Immature natural killer cell (primary cell): ENCODE measurements around the gene AFMID. TPM values are rescaled to one million over a fixed set of nuclear protein-coding genes. Genes with fewer than 3 reads are reported as not detected.
"Not testable (repeated sequence)": the region's sequence is repeated elsewhere in the genome, so short reads cannot be mapped to it uniquely, and the experiment has no call there.

Source experiments
- DNase-seq, 3 donors: peaks; one replicate each; pipeline ENCODE4 v3.0.0; 2022; ENCODE audit warnings: mixed read lengths in 1 of 3
- H3K27ac Mint-ChIP-seq, 6 donors: one replicate each; pipeline ENCODE4 v1.8.0; 2020; ENCODE audit warnings: mixed read lengths in 6 of 6, mild to moderate bottlenecking in 5 of 6, inconsistent platforms in 4 of 6, moderate library complexity in 3 of 6
- H3K27me3 Mint-ChIP-seq, 3 donors: one replicate each; pipeline ENCODE4 v1.8.0; 2020 to 2021; ENCODE audit warnings: low read depth in 3 of 3, mild to moderate bottlenecking in 3 of 3, mixed read lengths in 3 of 3, moderate library complexity in 3 of 3, inconsistent platforms in 1 of 3
- H3K36me3 Mint-ChIP-seq, 3 donors: one replicate each; pipeline ENCODE4 v1.8.0; 2020; ENCODE audit warnings: mixed read lengths in 3 of 3, inconsistent platforms in 2 of 3, mild to moderate bottlenecking in 2 of 3
- H3K4me1 Mint-ChIP-seq, 2 donors: one replicate each; pipeline ENCODE4 v1.8.0; 2020; ENCODE audit warnings: inconsistent platforms in 2 of 2, mild to moderate bottlenecking in 2 of 2, mixed read lengths in 2 of 2, moderate library complexity in 1 of 2
- H3K4me3 Mint-ChIP-seq, 5 donors: one replicate each; pipeline ENCODE4 v1.8.0; 2020; ENCODE audit warnings: mild to moderate bottlenecking in 5 of 5, mixed read lengths in 5 of 5, inconsistent platforms in 3 of 5, moderate library complexity in 3 of 5
- H3K9me3 Mint-ChIP-seq, 6 donors: one replicate each; pipeline ENCODE4 v1.8.0; 2020; ENCODE audit warnings: mild to moderate bottlenecking in 6 of 6, mixed read lengths in 6 of 6, inconsistent platforms in 4 of 6, moderate library complexity in 3 of 6
- polyA plus RNA-seq, 3 donors: library from polyadenylated mRNA; unstranded; fragments of 300-500 nt; fragmentation: Illumina TruSeq; gene quantifications; one replicate each; pipeline ENCODE4 v1.2.3, GENCODE V29; 2021

The AFMID gene
- polyA plus RNA-seq, 3 donors from 2014 or later, result 1.0 to 3.2 (median 1.2) TPM

- no peaks in the 10 kb centered on the region for H3K36me3 Mint-ChIP-seq
- H3K27me3 Mint-ChIP-seq, result peaks cover 3 to 7% (median 6%) of the 10 kb centered on the region in 3 donors
- H3K27ac Mint-ChIP-seq, result no peak overlapping the region
Observed at GRCh38 chr17:78226759-78227454, 39.7 kb downstream of the AFMID start.

GRCh38 chr17:78227455-78227916 lies 40.3 kb downstream of the AFMID start:
- H3K4me3 Mint-ChIP-seq, result no peak overlapping the region
- peaks cover 3 to 7% (median 6%) of the 10 kb centered on the region in 3 donors for H3K27me3 Mint-ChIP-seq
- no peaks in the 10 kb centered on the region for H3K36me3 Mint-ChIP-seq
- DNase-seq, result no peak
- H3K27ac Mint-ChIP-seq, result no peak overlapping the region
- no peaks in the 10 kb centered on the region for H3K9me3 Mint-ChIP-seq
- H3K4me1 Mint-ChIP-seq, result no peaks in the 10 kb centered on the region

More at GRCh38 chr17:78226759-78227454, 39.7 kb downstream of the AFMID start:
- Mint-ChIP-seq H3K4me1 (no peaks in the 10 kb centered on the region), H3K4me3 (no peak overlapping the region), H3K9me3 (no peaks in the 10 kb centered on the region)
- DNase-seq, result no peak

- Mint-ChIP-seq H3K36me3 (no peaks in the 10 kb centered on the region), H3K4me1 (peaks cover 0 to 3% of the 10 kb centered on the region in 2 donors), H3K4me3 (no peak overlapping the region), H3K27ac (no peak overlapping the region), H3K9me3 (no peaks in the 10 kb centered on the region), H3K27me3 (peaks cover 3 to 10% (median 9%) of the 10 kb centered on the region in 3 donors)
- DNase-seq, result no peak
Observed at GRCh38 chr17:78228176-78228575, 41.0 kb downstream of the AFMID start.

- peaks cover 3 to 11% (median 10%) of the 10 kb centered on the region in 3 donors for H3K27me3 Mint-ChIP-seq
Observed at GRCh38 chr17:78230252-78230962, 43.2 kb downstream of the AFMID start.

GRCh38 chr17:78230996-78231935 lies 44.1 kb downstream of the AFMID start, which contains the start of gene TMEM235:
Gene TMEM235, plus strand, starts transcription at chr17:78231631. Its CDS starts 393 bp downstream, at chr17:78232024.
- Mint-ChIP-seq H3K9me3 (no peaks in the 10 kb centered on the region), H3K4me1 (peaks cover 0 to 3% of the 10 kb centered on the region in 2 donors), H3K4me3 (no peak within 1 kb of the TSS), H3K27me3 (peaks cover 3 to 11% (median 10%) of the 10 kb centered on the region in 3 donors), H3K36me3 (no peaks in the 10 kb centered on the region), H3K27ac (no peak within 1 kb of the TSS)
- no peak for DNase-seq

More at GRCh38 chr17:78230252-78230962, 43.2 kb downstream of the AFMID start:
- H3K9me3 Mint-ChIP-seq, result no peaks in the 10 kb centered on the region
- H3K27ac Mint-ChIP-seq, result no peak overlapping the region
- H3K4me3 Mint-ChIP-seq, result no peak overlapping the region
- DNase-seq, result no peak
- peaks cover 0 to 3% of the 10 kb centered on the region in 2 donors for H3K4me1 Mint-ChIP-seq
- no peaks in the 10 kb centered on the region for H3K36me3 Mint-ChIP-seq

GRCh38 chr17:78231991-78232858 lies 45.1 kb downstream of the AFMID start:
- DNase-seq, result no peak
- Mint-ChIP-seq H3K4me1 (peaks cover 0 to 3% of the 10 kb centered on the region in 2 donors), H3K27me3 (peaks cover 3 to 11% (median 10%) of the 10 kb centered on the region in 3 donors), H3K4me3 (no peak overlapping the region), H3K9me3 (no peaks in the 10 kb centered on the region), H3K36me3 (no peaks in the 10 kb centered on the region), H3K27ac (no peak overlapping the region)

- H3K9me3 Mint-ChIP-seq, result no peaks in the 10 kb centered on the region
- peaks cover 0 to 3% of the 10 kb centered on the region in 2 donors for H3K4me1 Mint-ChIP-seq
- H3K27ac Mint-ChIP-seq, result no peak overlapping the region
- H3K27me3 Mint-ChIP-seq, result peaks cover 1 to 10% (median 9%) of the 10 kb centered on the region in 3 donors
- H3K4me3 Mint-ChIP-seq, result no peak overlapping the region
- DNase-seq, result no peak
- H3K36me3 Mint-ChIP-seq, result no peaks in the 10 kb centered on the region
Observed at GRCh38 chr17:78232859-78233173, 45.7 kb downstream of the AFMID start.

GRCh38 chr17:78233678-78234077 lies 46.5 kb downstream of the AFMID start:
- Mint-ChIP-seq H3K36me3 (no peaks in the 10 kb centered on the region), H3K27me3 (peaks cover 0 to 10% (median 9%) of the 10 kb centered on the region in 3 donors), H3K4me1 (peaks cover 0 to 3% of the 10 kb centered on the region in 2 donors), H3K4me3 (no peak overlapping the region), H3K9me3 (no peaks in the 10 kb centered on the region), H3K27ac (no peak overlapping the region)
- no peak for DNase-seq

GRCh38 chr17:78234261-78234865 lies 47.2 kb downstream of the AFMID start:
- DNase-seq, result no peak
- Mint-ChIP-seq H3K27me3 (peaks cover 0 to 10% (median 9%) of the 10 kb centered on the region in 3 donors), H3K9me3 (no peaks in the 10 kb centered on the region), H3K27ac (no peak overlapping the region), H3K36me3 (no peaks in the 10 kb centered on the region), H3K4me3 (no peak overlapping the region), H3K4me1 (peaks cover 0 to 3% of the 10 kb centered on the region in 2 donors)

GRCh38 chr17:78235022-78235421 lies 47.9 kb downstream of the AFMID start:
- not testable (repeated sequence) for H3K27me3 Mint-ChIP-seq, H3K27ac Mint-ChIP-seq, DNase-seq, H3K9me3 Mint-ChIP-seq, H3K4me1 Mint-ChIP-seq, H3K36me3 Mint-ChIP-seq, H3K4me3 Mint-ChIP-seq

- Mint-ChIP-seq H3K27me3 (peaks cover 0 to 5% (median 4%) of the 10 kb centered on the region in 3 donors), H3K4me3 (no peak overlapping the region), H3K27ac (no peak overlapping the region), H3K4me1 (peaks cover 0 to 3% of the 10 kb centered on the region in 2 donors), H3K9me3 (no peaks in the 10 kb centered on the region), H3K36me3 (no peaks in the 10 kb centered on the region)
- no peak for DNase-seq
Observed at GRCh38 chr17:78235885-78236284, 48.7 kb downstream of the AFMID start.

- no peak for DNase-seq
- Mint-ChIP-seq H3K36me3 (no peaks in the 10 kb centered on the region), H3K27ac (no peak overlapping the region), H3K4me3 (no peak overlapping the region), H3K9me3 (no peaks in the 10 kb centered on the region), H3K27me3 (peaks cover 0 to 4% (median 3%) of the 10 kb centered on the region in 3 donors), H3K4me1 (peaks cover 0 to 3% of the 10 kb centered on the region in 2 donors)
Observed at GRCh38 chr17:78236362-78237127, 49.4 kb downstream of the AFMID start.
